Ovary (tissue), 3 donors: ENCODE measurements around the gene ZNF81.

Experiments
- EP300 ChIP-seq: sonication (generic); formaldehyde crosslinking; IDR thresholded peaks from one replicate; pipeline ENCODE4 v1.6.1; 2017; ENCODE audit warnings: antibody characterized with exemption
- POLR2A ChIP-seq: fragments of 450-650 bp; IDR thresholded peaks from one replicate; pipeline ENCODE4 v1.6.1; 2017; ENCODE audit warnings: antibody characterized with exemption, mild to moderate bottlenecking, moderate library complexity
- TF ChIP-seq, protein P1 (sequence below), 3 donors: fragments of 450-650 bp in 2 of 3; fragments of 200-600 bp in 1 of 3; IDR thresholded peaks; one replicate each; pipeline versions ENCODE4 v1.5.1 to v1.8.0; 2016 to 2022; ENCODE audit warnings: antibody characterized with exemption in 3 of 3, mild to moderate bottlenecking in 1 of 3
- donor health status: DM: no; HTN: no; CAD: no.

DNA sequence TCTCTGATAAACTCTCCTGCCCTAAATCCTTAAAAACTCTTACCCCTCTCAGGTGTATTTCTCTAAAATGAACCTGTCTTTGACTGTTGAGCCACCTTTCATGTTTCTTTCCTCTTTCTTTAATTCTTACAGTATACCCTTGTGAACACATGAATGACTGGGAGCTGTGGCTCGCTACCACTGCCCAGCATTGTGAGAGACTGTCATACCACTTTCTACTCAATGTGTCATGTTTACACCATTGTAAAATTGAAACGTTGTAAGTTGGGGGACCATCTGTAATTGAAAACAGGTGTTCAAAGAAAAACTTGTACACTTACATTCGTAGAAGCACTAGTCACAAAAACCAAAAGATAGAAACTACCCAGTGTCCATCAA is 100.2 kb downstream of the ZNF81 start:
- TF ChIP-seq, protein P1, sequence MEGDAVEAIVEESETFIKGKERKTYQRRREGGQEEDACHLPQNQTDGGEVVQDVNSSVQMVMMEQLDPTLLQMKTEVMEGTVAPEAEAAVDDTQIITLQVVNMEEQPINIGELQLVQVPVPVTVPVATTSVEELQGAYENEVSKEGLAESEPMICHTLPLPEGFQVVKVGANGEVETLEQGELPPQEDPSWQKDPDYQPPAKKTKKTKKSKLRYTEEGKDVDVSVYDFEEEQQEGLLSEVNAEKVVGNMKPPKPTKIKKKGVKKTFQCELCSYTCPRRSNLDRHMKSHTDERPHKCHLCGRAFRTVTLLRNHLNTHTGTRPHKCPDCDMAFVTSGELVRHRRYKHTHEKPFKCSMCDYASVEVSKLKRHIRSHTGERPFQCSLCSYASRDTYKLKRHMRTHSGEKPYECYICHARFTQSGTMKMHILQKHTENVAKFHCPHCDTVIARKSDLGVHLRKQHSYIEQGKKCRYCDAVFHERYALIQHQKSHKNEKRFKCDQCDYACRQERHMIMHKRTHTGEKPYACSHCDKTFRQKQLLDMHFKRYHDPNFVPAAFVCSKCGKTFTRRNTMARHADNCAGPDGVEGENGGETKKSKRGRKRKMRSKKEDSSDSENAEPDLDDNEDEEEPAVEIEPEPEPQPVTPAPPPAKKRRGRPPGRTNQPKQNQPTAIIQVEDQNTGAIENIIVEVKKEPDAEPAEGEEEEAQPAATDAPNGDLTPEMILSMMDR (IDR thresholded peaks at IDR 0.05): no peak
- TF ChIP-seq POLR2A (no peak), EP300 (no peak)
